Measurements from ENCODE around the gene PCED1B.
A peak's percentile ranks its signal among the peaks of the same experiment; 100 is the strongest.
"Not testable (repeated sequence)": the region's sequence is repeated elsewhere in the genome, so short reads cannot be mapped to it uniquely, and the experiment has no call there.

The PCED1B gene

GRCh38 chr12:47052274-47052673 is 27.1 kb upstream of the PCED1B start:
- Histone ChIP-seq H3K9me3 (ENCODE audit: insufficient read depth, low read depth, low read length) (peaks cover 11% of the 10 kb centered on the region), H3K36me3 (ENCODE audit: control insufficient read depth in 1 of 2, insufficient read depth in 2 of 2, low read length in 2 of 2) (peaks cover 0 to 1% of the 10 kb centered on the region in 2 experiments), H4K8ac (ENCODE audit: low read depth, low read length) (no peak overlapping the region), H2BK5ac (ENCODE audit: low read depth, low read length, poor library complexity) (no peak overlapping the region), H2BK12ac (ENCODE audit: low read length) (no peak overlapping the region), H4K91ac (ENCODE audit: low read depth, low read length) (no peak overlapping the region), H3K9ac (ENCODE audit: low read length) (no peak overlapping the region), H3K4me3 (ENCODE audit: low read depth, low read length) (no peak overlapping the region), H3K4ac (ENCODE audit: low read depth, low read length) (no peak overlapping the region), H2AK5ac (ENCODE audit: low read length) (no peak overlapping the region), H3K79me1 (ENCODE audit: low read length) (no peaks in the 10 kb centered on the region), H3K23ac (ENCODE audit: low read length) (no peak overlapping the region), H3K14ac (ENCODE audit: low read length) (no peak overlapping the region), H3K27ac (ENCODE audit: low read depth, low read length) (no peak overlapping the region), H3K4me2 (ENCODE audit: low read length) (no peak overlapping the region), H3K27me3 (ENCODE audit: insufficient read depth, low read length) (no peaks in the 10 kb centered on the region), H4K12ac (ENCODE audit: low read depth, low read length) (no peak overlapping the region), H3K79me2 (ENCODE audit: control insufficient read depth, insufficient read depth, low read length, poor library complexity) (no peaks in the 10 kb centered on the region), H3K4me1 (ENCODE audit: control insufficient read depth in 1 of 2, insufficient read depth in 2 of 2, low read length in 2 of 2) (no peaks in the 10 kb centered on the region), H2BK120ac (ENCODE audit: insufficient read depth, low read length, poor library complexity) (no peak overlapping the region), H2AFZ (ENCODE audit: insufficient read depth, low read length, poor library complexity) (no peak overlapping the region), H3K18ac (ENCODE audit: low read length) (no peak overlapping the region)
- no CpG with 5 or more reads among the region's 2 CpGs for WGBS (ENCODE audit: extremely low coverage, insufficient coverage, insufficient read length)
- DNase-seq, result no peak

DNA sequence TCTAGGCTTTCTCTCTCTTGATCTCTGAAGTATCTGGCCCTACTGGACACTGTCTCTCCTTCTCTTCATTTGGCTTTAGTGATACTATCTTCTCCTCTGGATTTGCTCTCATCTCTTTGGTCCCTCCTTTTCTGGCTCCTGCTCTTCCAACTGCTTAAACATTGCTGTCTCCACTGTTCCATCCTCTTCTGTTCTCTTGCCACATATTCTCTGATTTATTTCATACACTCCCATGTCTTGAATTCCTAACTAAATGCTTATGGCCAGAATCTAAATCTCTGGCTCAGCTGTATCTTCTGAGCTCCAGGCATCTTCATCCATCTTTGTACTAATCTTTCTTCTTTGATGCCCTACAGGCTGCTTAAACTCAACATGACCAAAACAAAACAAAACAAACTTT is 25.5 kb upstream of the PCED1B start:
- Histone ChIP-seq H3K4me3 (ENCODE audit: low read depth, low read length) (no peak overlapping the region), H3K14ac (ENCODE audit: low read length) (no peak overlapping the region), H3K9me3 (ENCODE audit: insufficient read depth, low read depth, low read length) (peaks cover 13% of the 10 kb centered on the region), H2AK5ac (ENCODE audit: low read length) (no peak overlapping the region), H4K8ac (ENCODE audit: low read depth, low read length) (no peak overlapping the region), H3K27ac (ENCODE audit: low read depth, low read length) (no peak overlapping the region), H3K36me3 (ENCODE audit: control insufficient read depth in 1 of 2, insufficient read depth in 2 of 2, low read length in 2 of 2) (peaks cover 0 to 1% of the 10 kb centered on the region in 2 experiments), H3K4ac (ENCODE audit: low read depth, low read length) (no peak overlapping the region), H2BK12ac (ENCODE audit: low read length) (no peak overlapping the region), H3K79me1 (ENCODE audit: low read length) (no peaks in the 10 kb centered on the region), H2BK5ac (ENCODE audit: low read depth, low read length, poor library complexity) (no peak overlapping the region), H2BK120ac (ENCODE audit: insufficient read depth, low read length, poor library complexity) (no peak overlapping the region), H2AFZ (ENCODE audit: insufficient read depth, low read length, poor library complexity) (no peak overlapping the region), H3K27me3 (ENCODE audit: insufficient read depth, low read length) (no peaks in the 10 kb centered on the region), H3K9ac (ENCODE audit: low read length) (no peak overlapping the region), H3K4me1 (ENCODE audit: control insufficient read depth in 1 of 2, insufficient read depth in 2 of 2, low read length in 2 of 2) (no peaks in the 10 kb centered on the region), H3K4me2 (ENCODE audit: low read length) (no peak overlapping the region), H3K79me2 (ENCODE audit: control insufficient read depth, insufficient read depth, low read length, poor library complexity) (no peaks in the 10 kb centered on the region), H4K12ac (ENCODE audit: low read depth, low read length) (no peak overlapping the region), H3K18ac (ENCODE audit: low read length) (no peak overlapping the region), H4K91ac (ENCODE audit: low read depth, low read length) (no peak overlapping the region), H3K23ac (ENCODE audit: low read length) (no peak overlapping the region)
- DNase-seq, result no peak

- WGBS (ENCODE audit: extremely low coverage, insufficient coverage, insufficient read length), result no CpG with 5 or more reads among the region's 4 CpGs
- H3K4me3 ChIP-seq (ENCODE audit: low read depth, low read length), result no peak overlapping the region
- no peak overlapping the region for H4K8ac ChIP-seq (ENCODE audit: low read depth, low read length)
- H3K9me3 ChIP-seq (ENCODE audit: insufficient read depth, low read depth, low read length), result peaks cover 13% of the 10 kb centered on the region
- H2AFZ ChIP-seq (ENCODE audit: insufficient read depth, low read length, poor library complexity), result no peak overlapping the region
- no peak overlapping the region for H3K18ac ChIP-seq (ENCODE audit: low read length)
- no peak overlapping the region for H3K14ac ChIP-seq (ENCODE audit: low read length)
- no peak overlapping the region for H2AK5ac ChIP-seq (ENCODE audit: low read length)
- H3K27me3 ChIP-seq (ENCODE audit: insufficient read depth, low read length), result no peaks in the 10 kb centered on the region
- H2BK120ac ChIP-seq (ENCODE audit: insufficient read depth, low read length, poor library complexity), result no peak overlapping the region
- no peak overlapping the region for H2BK12ac ChIP-seq (ENCODE audit: low read length)
- no peak overlapping the region for H3K4me2 ChIP-seq (ENCODE audit: low read length)
- no peaks in the 10 kb centered on the region for H3K4me1 ChIP-seq (ENCODE audit: control insufficient read depth in 1 of 2, insufficient read depth in 2 of 2, low read length in 2 of 2)
- H4K12ac ChIP-seq (ENCODE audit: low read depth, low read length), result no peak overlapping the region
- no peak overlapping the region for H3K4ac ChIP-seq (ENCODE audit: low read depth, low read length)
- peaks cover 0 to 1% of the 10 kb centered on the region in 2 experiments for H3K36me3 ChIP-seq (ENCODE audit: control insufficient read depth in 1 of 2, insufficient read depth in 2 of 2, low read length in 2 of 2)
- H3K23ac ChIP-seq (ENCODE audit: low read length), result no peak overlapping the region
- no peaks in the 10 kb centered on the region for H3K79me2 ChIP-seq (ENCODE audit: control insufficient read depth, insufficient read depth, low read length, poor library complexity)
- H3K27ac ChIP-seq (ENCODE audit: low read depth, low read length), result no peak overlapping the region
- no peak overlapping the region for H4K91ac ChIP-seq (ENCODE audit: low read depth, low read length)
- no peak overlapping the region for H2BK5ac ChIP-seq (ENCODE audit: low read depth, low read length, poor library complexity)
- H3K9ac ChIP-seq (ENCODE audit: low read length), result no peak overlapping the region
- DNase-seq, result no peak
- no peaks in the 10 kb centered on the region for H3K79me1 ChIP-seq (ENCODE audit: low read length)
Measured at GRCh38 chr12:47054659-47055058, 24.8 kb upstream of the PCED1B start.

- not testable (repeated sequence) for H3K18ac ChIP-seq (ENCODE audit: low read length); H3K4me3 ChIP-seq (ENCODE audit: low read depth, low read length); H3K79me1 ChIP-seq (ENCODE audit: low read length); H3K4me2 ChIP-seq (ENCODE audit: low read length); H3K36me3 ChIP-seq (ENCODE audit: control insufficient read depth in 1 of 2, insufficient read depth in 2 of 2, low read length in 2 of 2); H3K14ac ChIP-seq (ENCODE audit: low read length); H2BK5ac ChIP-seq (ENCODE audit: low read depth, low read length, poor library complexity); H2BK120ac ChIP-seq (ENCODE audit: insufficient read depth, low read length, poor library complexity); H3K79me2 ChIP-seq (ENCODE audit: control insufficient read depth, insufficient read depth, low read length, poor library complexity); H2BK12ac ChIP-seq (ENCODE audit: low read length); H2AFZ ChIP-seq (ENCODE audit: insufficient read depth, low read length, poor library complexity); H3K27me3 ChIP-seq (ENCODE audit: insufficient read depth, low read length); H3K27ac ChIP-seq (ENCODE audit: low read depth, low read length); H2AK5ac ChIP-seq (ENCODE audit: low read length); H3K9ac ChIP-seq (ENCODE audit: low read length); H4K8ac ChIP-seq (ENCODE audit: low read depth, low read length); H3K23ac ChIP-seq (ENCODE audit: low read length); H4K12ac ChIP-seq (ENCODE audit: low read depth, low read length); H4K91ac ChIP-seq (ENCODE audit: low read depth, low read length); H3K4ac ChIP-seq (ENCODE audit: low read depth, low read length); H3K4me1 ChIP-seq (ENCODE audit: control insufficient read depth in 1 of 2, insufficient read depth in 2 of 2, low read length in 2 of 2)
- WGBS (ENCODE audit: extremely low coverage, insufficient coverage, insufficient read length), result no CpG with 5 or more reads among the region's 3 CpGs
- peak in 1 of 2 donors; percentile 55 for DNase-seq
- peaks cover 10% of the 10 kb centered on the region for H3K9me3 ChIP-seq (ENCODE audit: insufficient read depth, low read depth, low read length)
Measured at GRCh38 chr12:47055856-47056255, 23.6 kb upstream of the PCED1B start.

Measured in trophoblast cell (in vitro differentiated cells and primary cell).